Measurements from ENCODE around the gene FKBP7.
"Not testable (repeated sequence)": the region's sequence is repeated elsewhere in the genome, so short reads cannot be mapped to it uniquely, and the experiment has no call there.

The FKBP7 gene

GRCh38 chr2:178449700-178450523 lies 28.5 kb downstream of the FKBP7 start:
- DNase-seq (ENCODE audit: low read depth) = no peak

DNA sequence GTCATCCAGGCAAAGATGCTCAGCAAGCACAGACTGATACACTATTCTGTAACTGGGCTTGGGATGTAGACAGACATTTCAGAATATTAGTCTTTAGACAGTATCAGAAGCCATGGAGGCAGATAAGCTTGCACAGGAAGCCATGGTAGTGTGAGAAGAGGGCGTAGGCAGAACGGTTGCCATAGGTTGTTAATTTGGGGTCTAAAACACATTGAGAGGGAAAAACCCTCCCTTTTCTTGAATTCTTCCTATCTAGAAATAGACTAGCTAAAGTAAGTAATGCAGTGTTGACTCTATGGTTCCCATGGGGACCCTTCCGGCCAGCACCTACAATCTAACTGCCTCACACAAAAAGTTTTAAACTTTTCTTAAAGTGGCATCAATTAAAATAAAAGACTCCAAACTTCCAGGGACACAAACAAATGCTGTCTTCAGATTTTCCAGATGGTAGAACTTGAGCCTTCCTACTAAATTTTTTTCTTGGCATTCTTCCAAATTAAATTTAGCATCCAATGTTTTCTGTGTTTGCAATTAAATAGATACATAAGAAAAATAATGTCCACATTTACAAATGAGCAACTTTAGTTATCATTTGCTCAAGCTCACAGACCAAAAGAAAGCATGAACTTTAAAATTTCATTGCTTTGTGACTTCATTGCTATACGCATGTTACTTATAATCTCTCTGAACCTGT lies 29.3 kb downstream of the FKBP7 start:
- DNase-seq (ENCODE audit: low read depth) = no peak

GRCh38 chr2:178441426-178441825 lies 37.0 kb downstream of the FKBP7 start:
- DNase-seq (ENCODE audit: low read depth) = no peak

- no peak for DNase-seq (ENCODE audit: low read depth)
Measured at GRCh38 chr2:178436662-178437061, 41.7 kb downstream of the FKBP7 start.

- DNase-seq (ENCODE audit: low read depth) = no peak
Measured at GRCh38 chr2:178429336-178429735, 49.1 kb downstream of the FKBP7 start.

GRCh38 chr2:178428396-178428806 lies 50.0 kb downstream of the FKBP7 start:
- DNase-seq (ENCODE audit: low read depth) = no peak

DNA sequence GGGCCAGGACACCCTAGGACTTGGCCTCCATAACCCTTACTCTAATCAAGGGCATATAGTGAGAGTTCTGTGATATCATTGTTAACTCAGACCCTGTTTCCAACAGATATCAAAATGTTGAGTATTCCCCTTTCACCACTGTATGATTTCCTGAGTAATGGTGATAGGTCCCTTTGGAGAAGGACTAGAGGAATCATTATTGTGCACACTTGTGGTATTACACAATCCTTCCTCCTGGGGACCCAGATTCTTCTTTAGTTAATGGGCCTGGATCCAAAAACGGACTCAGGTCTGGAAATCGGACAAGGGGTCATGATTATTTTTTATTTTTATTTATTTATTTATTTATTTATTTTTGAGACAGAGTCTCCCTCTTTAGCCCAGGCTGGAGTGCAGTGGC lies 50.9 kb downstream of the FKBP7 start:
- DNase-seq (ENCODE audit: low read depth) = no peak

- DNase-seq (ENCODE audit: low read depth) = no peak
Measured at GRCh38 chr2:178426388-178426787, 52.0 kb downstream of the FKBP7 start.

DNA sequence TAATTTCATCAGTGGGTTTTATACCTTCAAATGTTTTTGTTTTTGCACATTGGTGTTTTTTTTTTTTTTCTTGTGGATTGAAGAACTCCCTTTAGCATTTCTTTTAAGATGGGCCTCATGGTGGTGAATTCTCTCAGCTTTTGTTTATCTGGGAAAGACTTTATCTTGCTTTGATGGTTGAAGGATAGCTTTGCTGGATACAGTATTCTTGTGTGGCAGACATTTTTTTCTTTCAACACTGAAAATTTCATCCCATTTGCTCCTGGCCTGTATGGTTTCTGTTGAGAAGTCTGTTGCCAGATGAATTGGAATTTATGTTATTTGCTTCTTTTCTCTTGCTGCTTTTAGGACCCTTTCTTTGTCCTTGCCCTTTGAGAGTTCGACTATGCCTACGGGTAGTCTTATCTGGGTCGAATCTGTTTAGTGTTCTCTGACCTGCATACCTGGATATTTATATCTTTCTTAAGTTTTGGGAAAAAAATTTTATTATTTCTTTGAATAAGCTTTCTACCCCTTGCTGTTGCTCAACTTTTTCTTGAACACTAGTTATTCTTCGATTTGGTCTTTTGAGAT lies 53.1 kb downstream of the FKBP7 start:
- no peak for DNase-seq (ENCODE audit: low read depth)

- DNase-seq (ENCODE audit: low read depth) = not testable (repeated sequence)
Measured at GRCh38 chr2:178423746-178424145, 54.7 kb downstream of the FKBP7 start.

DNA sequence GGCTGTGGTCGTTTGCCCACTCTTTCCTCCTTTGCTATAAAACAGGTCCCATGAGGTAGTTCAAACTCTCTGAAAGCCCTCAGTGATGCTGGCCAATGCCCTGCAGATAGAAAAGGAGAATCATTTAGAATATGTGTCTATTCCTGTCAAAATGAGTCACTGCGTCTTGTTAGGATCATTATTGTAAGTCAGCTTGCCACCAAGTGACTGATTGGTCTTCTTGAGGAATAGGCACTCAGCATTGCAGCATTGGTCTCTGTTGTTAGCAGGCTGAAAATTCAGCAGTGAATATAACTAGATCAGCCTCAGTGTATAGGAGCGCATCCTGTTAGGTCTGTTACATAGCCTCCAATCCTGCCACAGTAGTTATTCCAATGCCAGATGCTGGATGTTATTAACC lies 56.3 kb downstream of the FKBP7 start:
- DNase-seq (ENCODE audit: low read depth) = no peak

DNA sequence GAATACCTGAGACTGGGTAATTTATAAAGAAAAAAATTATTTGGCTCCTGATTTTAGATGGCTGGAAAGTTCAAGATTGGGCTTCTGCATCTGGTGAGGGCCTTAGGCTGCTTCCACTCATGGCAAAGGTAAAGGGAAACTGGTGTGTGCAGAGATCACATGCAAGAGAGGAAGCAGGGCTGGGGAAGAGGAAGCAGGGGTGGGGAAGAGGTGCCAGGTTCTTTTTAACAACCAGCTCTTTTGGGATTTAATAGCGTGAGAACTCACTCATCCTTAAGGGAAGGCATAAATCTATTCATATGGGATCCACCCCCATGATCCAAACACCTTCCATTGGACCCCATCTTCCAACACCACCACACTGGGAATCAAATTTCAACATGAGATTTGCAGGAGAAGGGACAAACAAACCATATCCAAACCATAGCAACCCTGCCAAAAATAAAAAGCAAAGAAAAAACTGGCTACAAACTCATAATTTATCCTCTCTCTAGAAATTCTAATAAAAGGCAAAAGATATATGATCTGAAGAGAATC lies 57.9 kb downstream of the FKBP7 start:
- no peak for DNase-seq (ENCODE audit: low read depth)

DNA sequence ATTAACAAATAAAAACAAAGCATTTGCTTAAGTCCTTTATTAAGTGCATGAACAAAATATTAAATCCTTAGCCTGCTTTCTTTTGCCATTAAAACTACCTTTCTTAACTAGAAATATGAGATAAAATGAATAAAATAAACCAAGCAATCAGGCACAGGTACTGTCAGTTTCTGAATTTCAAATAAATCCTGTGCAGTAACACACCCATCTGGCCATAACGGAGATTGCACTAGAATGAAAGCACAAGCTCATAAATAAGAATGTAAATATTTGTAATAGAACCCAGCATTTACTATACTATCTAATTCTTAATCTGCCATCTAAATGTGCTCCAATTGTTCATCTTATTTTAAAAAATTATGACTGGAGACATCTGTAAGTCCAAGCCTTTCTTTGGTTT lies 59.3 kb downstream of the FKBP7 start:
- no peak for DNase-seq (ENCODE audit: low read depth)

DNA sequence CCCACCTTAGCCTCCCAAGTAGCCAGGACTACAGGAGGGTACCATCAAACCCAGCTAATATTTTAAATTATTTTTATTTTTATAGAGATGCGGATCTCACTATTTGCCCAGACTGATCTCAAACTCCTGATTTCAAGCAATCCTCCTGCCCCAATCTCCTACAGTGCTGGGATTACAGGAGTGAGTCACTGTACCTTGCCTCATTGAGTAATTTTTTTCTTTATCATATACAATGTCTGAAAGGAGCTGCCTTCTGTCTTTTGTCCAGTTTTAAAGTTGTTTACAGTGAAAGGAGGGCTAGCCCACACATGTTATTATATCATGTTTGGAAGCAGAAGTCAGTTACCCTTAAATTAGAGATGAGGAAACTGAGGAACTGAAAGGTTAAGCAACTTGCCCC lies 60.0 kb downstream of the FKBP7 start:
- DNase-seq (ENCODE audit: low read depth) = no peak

DNA sequence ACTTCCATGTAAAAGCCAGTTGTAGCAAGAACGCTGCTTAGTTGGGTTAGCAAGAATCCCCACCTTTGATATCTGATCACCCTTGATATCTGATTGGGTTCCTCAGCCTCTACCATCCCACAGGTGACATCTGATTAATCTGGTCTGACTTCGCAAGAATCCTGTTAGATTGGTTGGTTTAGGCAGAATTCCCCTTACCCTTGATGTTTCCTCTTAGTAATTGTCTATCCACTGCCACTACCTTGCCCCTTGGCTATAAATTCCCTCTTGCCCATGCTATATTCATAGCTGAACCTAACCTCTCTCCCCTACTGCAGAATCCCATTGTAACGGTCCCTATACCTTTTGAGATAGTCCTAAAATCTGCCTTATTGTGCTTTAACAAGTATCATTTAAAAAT lies 60.5 kb downstream of the FKBP7 start:
- DNase-seq (ENCODE audit: low read depth) = no peak

GRCh38 chr2:178415979-178416378 lies 62.4 kb downstream of the FKBP7 start:
- no peak for DNase-seq (ENCODE audit: low read depth)

- peak; percentile 71 for DNase-seq (ENCODE audit: low read depth)
Measured at GRCh38 chr2:178414266-178415247, 63.8 kb downstream of the FKBP7 start.

Data from GM04503 (cell line).